HEK293 (cell line): ENCODE data around the gene LENEP.

Experiments
- CTCF ChIP-seq: fragments of 450-650 bp; formaldehyde crosslinking; IDR thresholded peaks from 2 replicates; pipeline ENCODE4 v1.5.1; 2016; ENCODE audit warnings: missing biosample characterization, missing genetic modification characterization
- KLF1 ChIP-seq: fragments of 450-650 bp; formaldehyde crosslinking; IDR thresholded peaks from 2 replicates; pipeline ENCODE4 v1.5.1; 2016; ENCODE audit warnings: missing biosample characterization, missing genetic modification characterization
- KLF7 ChIP-seq: fragments of 450-650 bp; formaldehyde crosslinking; IDR thresholded peaks from 2 replicates; pipeline ENCODE4 v1.5.1; 2016; ENCODE audit warnings: missing biosample characterization, missing genetic modification characterization, borderline replicate concordance
- YY1 ChIP-seq: fragments of 450-650 bp; formaldehyde crosslinking; IDR thresholded peaks from 2 replicates; pipeline ENCODE4 v1.5.1; 2018; ENCODE audit warnings: missing biosample characterization, missing genetic modification characterization
- ZBTB1 ChIP-seq: fragments of 450-650 bp; formaldehyde crosslinking; IDR thresholded peaks from 2 replicates; pipeline ENCODE4 v1.5.1; 2016; ENCODE audit warnings: missing biosample characterization, missing genetic modification characterization
- ZBTB48 ChIP-seq: fragments of 450-650 bp; formaldehyde crosslinking; IDR thresholded peaks from 2 replicates; pipeline ENCODE4 v1.5.1; 2016; ENCODE audit warnings: missing biosample characterization, missing genetic modification characterization
- ZFP41 ChIP-seq: fragments of 450-650 bp; formaldehyde crosslinking; IDR thresholded peaks from 2 replicates; pipeline ENCODE4 v1.5.1; 2016; ENCODE audit warnings: missing biosample characterization, missing genetic modification characterization, borderline replicate concordance
- ZNF280C ChIP-seq: fragments of 450-650 bp; formaldehyde crosslinking; IDR thresholded peaks from 2 replicates; pipeline ENCODE4 v1.5.1; 2016; ENCODE audit warnings: missing biosample characterization, missing genetic modification characterization
- ZNF362 ChIP-seq: fragments of 450-650 bp; formaldehyde crosslinking; IDR thresholded peaks from 2 replicates; pipeline ENCODE4 v1.5.1; 2016; ENCODE audit warnings: missing biosample characterization, missing genetic modification characterization
- ZNF391 ChIP-seq: fragments of 450-650 bp; formaldehyde crosslinking; IDR thresholded peaks from 2 replicates; pipeline ENCODE4 v1.5.1; 2016; ENCODE audit warnings: low read depth, missing biosample characterization, missing genetic modification characterization, borderline replicate concordance
- ZNF610 ChIP-seq: fragments of 450-650 bp; formaldehyde crosslinking; IDR thresholded peaks from 2 replicates; pipeline ENCODE4 v1.5.1; 2016; ENCODE audit warnings: missing biosample characterization, missing genetic modification characterization, borderline replicate concordance
- ZNF629 ChIP-seq: fragments of 450-650 bp; formaldehyde crosslinking; IDR thresholded peaks from 2 replicates; pipeline ENCODE4 v1.5.1; 2017; ENCODE audit warnings: missing biosample characterization, missing genetic modification characterization
- ZNF660 ChIP-seq: fragments of 450-650 bp; IDR thresholded peaks from 2 replicates; pipeline ENCODE4 v1.5.1; 2018; ENCODE audit warnings: missing biosample characterization, mild to moderate bottlenecking, missing genetic modification characterization
- ZSCAN18 ChIP-seq: fragments of 450-650 bp; formaldehyde crosslinking; IDR thresholded peaks from 2 replicates; pipeline ENCODE4 v1.5.1; 2016; ENCODE audit warnings: missing biosample characterization, missing genetic modification characterization

GRCh38 chr1:155024315-155024714 lies 30.9 kb downstream of the LENEP start:
- TF ChIP-seq KLF1 (tag by site-specific recombination): no peak
- no peak for TF ChIP-seq KLF7 (tag by site-specific recombination)
- TF ChIP-seq ZNF629 (tag by site-specific recombination): no peak
- TF ChIP-seq ZNF660 (tag by site-specific recombination): no peak
- TF ChIP-seq CTCF (tag by site-specific recombination): no peak
- no peak for TF ChIP-seq ZFP41
- no peak for TF ChIP-seq ZNF391
- no peak for TF ChIP-seq ZBTB1 (tag by site-specific recombination)
- TF ChIP-seq ZSCAN18 (tag by site-specific recombination): no peak
- no peak for TF ChIP-seq ZNF362 (tag by site-specific recombination)
- TF ChIP-seq ZBTB48 (tag by site-specific recombination): no peak
- TF ChIP-seq ZNF280C (tag by site-specific recombination): no peak
- no peak for TF ChIP-seq YY1 (tag by site-specific recombination)
- no peak for TF ChIP-seq ZNF610
